Measurements from ENCODE around the gene CD4.

DNA sequence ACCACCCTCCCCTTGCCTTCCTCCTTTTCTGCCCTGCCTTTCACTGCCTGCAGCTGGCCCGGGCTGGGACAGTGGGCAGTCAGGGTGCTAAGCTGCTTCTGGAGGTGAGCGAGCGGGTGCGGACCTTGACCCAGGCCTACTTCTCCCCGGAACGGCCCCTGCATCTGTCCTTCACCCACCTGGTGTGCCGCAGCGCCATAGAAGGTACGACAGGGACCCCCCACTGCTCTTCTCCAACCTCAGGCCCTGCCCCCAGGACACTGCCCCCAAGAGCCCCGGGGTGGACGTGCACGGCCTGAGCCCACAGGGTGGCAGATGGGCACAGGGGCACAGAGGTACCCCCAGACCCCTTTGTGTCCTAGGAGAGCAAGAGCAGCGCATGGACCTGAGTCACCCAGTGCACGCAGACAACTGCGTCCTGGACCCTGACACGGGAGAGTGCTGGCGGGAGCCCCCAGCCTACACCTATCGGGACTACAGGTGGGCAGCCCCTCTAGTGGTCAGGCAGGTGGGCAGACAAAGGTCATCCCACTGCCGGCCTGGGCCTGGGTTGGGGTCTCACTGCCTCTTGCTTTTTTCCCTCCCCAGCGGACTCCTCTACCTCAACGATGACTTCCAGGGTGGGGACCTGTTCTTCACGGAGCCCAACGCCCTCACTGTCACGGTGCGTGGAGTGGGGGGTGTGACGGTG is 48.2 kb downstream of the CD4 start:
- no peak for TF ChIP-seq RAD21 (IDR thresholded peaks at IDR 0.05; ENCODE audit: low read depth)
- TF ChIP-seq EZH2 (IDR thresholded peaks at IDR 0.05), result no peak
- no peak for TF ChIP-seq CTCF (IDR thresholded peaks at IDR 0.05 in 2 of 3, conservative IDR thresholded peaks at IDR 0.05 in 1 of 3; ENCODE audit: borderline replicate concordance in 1 of 3, insufficient read depth in 1 of 3, low read depth in 2 of 3, low read length in 2 of 3)
- TF ChIP-seq TCF7L2 (IDR thresholded peaks at IDR 0.05; ENCODE audit: borderline replicate concordance, extremely low read depth, insufficient read depth, insufficient read length), result no peak
- TF ChIP-seq CEBPB (IDR thresholded peaks at IDR 0.05; ENCODE audit: low read depth), result no peak
- TF ChIP-seq YY1 (IDR thresholded peaks at IDR 0.05; ENCODE audit: extremely low read depth, insufficient replicate concordance, low read depth, low read length), result no peak
